Bronchial epithelial cell (primary cell): ENCODE measurements around the gene CCNT2. TPM values are rescaled to one million over a fixed set of nuclear protein-coding genes. Genes with fewer than 3 reads are reported as not detected.

Experiments used
- DNase-seq: peaks from one replicate; pipeline ENCODE4 v3.0.0-alpha.2; 2010; ENCODE audit warnings: low read depth
- FAIRE-seq: peaks from 2 replicates; lab custom pipeline; 2011; peaks lifted over from hg19 to GRCh38; lab: Jason Lieb, UNC
- H3K27me3 ChIP-seq: 2 replicates; pipeline ENCODE4 v1.5.1; 2011; ENCODE audit warnings: low read length; ENCODE audit not compliant: control insufficient read depth, insufficient read depth
- H3K36me3 ChIP-seq: 2 replicates; pipeline ENCODE4 v1.5.1; 2011; ENCODE audit warnings: low read length; ENCODE audit not compliant: control insufficient read depth, insufficient read depth
- H3K4me3 ChIP-seq: 2 replicates; pipeline ENCODE4 v1.5.1; 2011; ENCODE audit warnings: mild to moderate bottlenecking, low read depth, low read length, control low read depth
- total RNA-seq: library from RNA; depleted of rRNA; stranded (reverse); fragments of >200 nt; gene quantifications from 2 replicates; pipeline ENCODE4 v1.2.1, GENCODE V29; 2014
- TF ChIP-seq, protein P1 (sequence below): IDR thresholded peaks from 2 replicates; pipeline ENCODE4 v1.5.1; 2011; ENCODE audit warnings: mild to moderate bottlenecking, moderate library complexity, low read length, control low read depth, inconsistent platforms; ENCODE audit not compliant: insufficient read depth, severe bottlenecking

The CCNT2 gene
- total RNA-seq, 1 donor from 2014 or later, result 24.0 TPM

- no peak for FAIRE-seq
- TF ChIP-seq, protein P1, sequence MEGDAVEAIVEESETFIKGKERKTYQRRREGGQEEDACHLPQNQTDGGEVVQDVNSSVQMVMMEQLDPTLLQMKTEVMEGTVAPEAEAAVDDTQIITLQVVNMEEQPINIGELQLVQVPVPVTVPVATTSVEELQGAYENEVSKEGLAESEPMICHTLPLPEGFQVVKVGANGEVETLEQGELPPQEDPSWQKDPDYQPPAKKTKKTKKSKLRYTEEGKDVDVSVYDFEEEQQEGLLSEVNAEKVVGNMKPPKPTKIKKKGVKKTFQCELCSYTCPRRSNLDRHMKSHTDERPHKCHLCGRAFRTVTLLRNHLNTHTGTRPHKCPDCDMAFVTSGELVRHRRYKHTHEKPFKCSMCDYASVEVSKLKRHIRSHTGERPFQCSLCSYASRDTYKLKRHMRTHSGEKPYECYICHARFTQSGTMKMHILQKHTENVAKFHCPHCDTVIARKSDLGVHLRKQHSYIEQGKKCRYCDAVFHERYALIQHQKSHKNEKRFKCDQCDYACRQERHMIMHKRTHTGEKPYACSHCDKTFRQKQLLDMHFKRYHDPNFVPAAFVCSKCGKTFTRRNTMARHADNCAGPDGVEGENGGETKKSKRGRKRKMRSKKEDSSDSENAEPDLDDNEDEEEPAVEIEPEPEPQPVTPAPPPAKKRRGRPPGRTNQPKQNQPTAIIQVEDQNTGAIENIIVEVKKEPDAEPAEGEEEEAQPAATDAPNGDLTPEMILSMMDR, result no peak
- Histone ChIP-seq H3K27me3 (no peaks in the 10 kb centered on the region), H3K4me3 (no peak overlapping the region), H3K36me3 (peaks cover 1% of the 10 kb centered on the region)
- peak; percentile 25 for DNase-seq
Observed at GRCh38 chr2:134934641-134935040, 16.0 kb downstream of the CCNT2 start.

DNA sequence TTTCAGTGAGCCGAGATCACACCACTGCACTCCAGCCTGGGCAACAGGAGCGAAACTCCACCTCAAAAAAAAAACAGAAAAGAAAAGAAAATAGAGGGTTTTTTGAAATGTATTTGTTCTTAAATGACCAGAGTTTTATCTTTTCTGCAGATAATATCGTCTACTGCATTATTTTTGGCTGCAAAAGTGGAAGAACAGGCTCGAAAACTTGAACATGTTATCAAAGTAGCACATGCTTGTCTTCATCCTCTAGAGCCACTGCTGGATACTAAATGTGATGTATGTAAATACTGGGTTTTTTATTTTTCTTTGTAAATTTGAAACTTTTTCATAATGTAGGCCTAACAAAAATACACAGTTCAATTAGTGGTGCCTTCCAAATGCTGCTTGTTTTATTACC lies 18.1 kb downstream of the CCNT2 start:
- TF ChIP-seq, protein P1, result no peak
- Histone ChIP-seq H3K4me3 (no peak overlapping the region), H3K36me3 (peaks cover 7% of the 10 kb centered on the region), H3K27me3 (no peaks in the 10 kb centered on the region)
- FAIRE-seq, result no peak
- no peak for DNase-seq

DNA sequence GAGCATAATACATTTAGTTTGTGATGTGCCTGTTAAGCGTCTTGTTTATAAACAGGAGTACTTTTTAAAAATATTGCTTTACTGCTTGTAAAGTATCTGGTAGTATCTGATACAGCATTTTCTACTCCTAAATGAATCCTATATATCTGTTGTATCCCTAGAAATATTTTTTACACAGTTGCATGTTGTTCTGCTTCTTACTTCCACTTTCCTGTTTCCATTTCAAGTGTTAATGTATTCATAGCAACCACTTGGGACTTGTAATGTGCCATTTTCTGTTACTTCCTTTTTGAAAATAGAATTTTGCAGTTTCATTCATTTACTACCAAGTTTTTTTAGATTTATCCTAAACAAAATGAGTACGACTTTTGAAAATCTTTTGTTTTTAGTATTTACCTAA lies 24.9 kb downstream of the CCNT2 start:
- TF ChIP-seq, protein P1, result no peak
- DNase-seq (no peak), FAIRE-seq (no peak)
- H3K36me3 ChIP-seq, result peaks cover 7% of the 10 kb centered on the region
- H3K27me3 ChIP-seq, result no peaks in the 10 kb centered on the region
- H3K4me3 ChIP-seq, result no peak overlapping the region

DNA sequence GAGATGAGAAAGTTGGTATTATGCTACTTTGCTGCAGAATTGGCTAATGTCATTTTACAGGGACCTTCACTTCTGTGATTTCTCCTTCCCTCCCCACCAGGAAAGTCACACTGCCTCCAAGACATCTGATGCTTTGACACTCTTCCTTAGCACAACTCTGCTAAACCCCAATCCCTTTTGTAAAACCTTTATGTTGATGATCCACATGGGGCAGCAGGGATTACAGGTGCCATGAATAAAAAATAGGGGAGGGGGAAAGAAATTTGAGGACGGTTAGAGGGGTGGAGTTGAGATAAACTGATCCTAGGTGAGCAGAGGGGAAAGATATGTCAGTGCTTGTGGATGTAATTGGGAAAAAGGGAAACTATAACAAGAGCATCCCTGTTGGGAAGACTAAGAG lies 26.4 kb downstream of the CCNT2 start:
- no peak overlapping the region for H3K4me3 ChIP-seq
- DNase-seq (no peak), FAIRE-seq (no peak)
- H3K27me3 ChIP-seq, result no peaks in the 10 kb centered on the region
- peaks cover 4% of the 10 kb centered on the region for H3K36me3 ChIP-seq
- TF ChIP-seq, protein P1, result no peak

DNA sequence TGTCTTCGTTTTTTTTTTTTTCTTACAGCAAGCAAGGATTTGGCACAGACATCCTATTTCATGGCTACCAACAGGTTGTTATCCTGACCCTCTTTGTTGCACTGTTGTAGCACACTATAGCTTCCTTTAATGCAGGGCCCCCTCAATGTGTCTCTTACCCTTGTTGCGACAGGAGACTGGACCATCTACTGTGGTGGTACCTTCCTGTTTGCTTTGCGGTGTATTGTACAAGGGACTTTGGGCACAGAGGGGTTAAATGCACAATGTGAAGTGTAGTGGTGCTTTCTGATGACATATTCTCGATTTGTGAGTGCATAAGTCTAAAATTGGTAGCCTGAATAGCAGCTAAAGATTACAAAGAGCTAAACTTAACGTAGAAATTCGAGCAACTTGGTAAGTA lies 27.5 kb downstream of the CCNT2 start:
- TF ChIP-seq, protein P1, result no peak
- DNase-seq (no peak), FAIRE-seq (no peak)
- H3K36me3 ChIP-seq, result peaks cover 2% of the 10 kb centered on the region
- H3K4me3 ChIP-seq, result no peak overlapping the region
- no peaks in the 10 kb centered on the region for H3K27me3 ChIP-seq

DNA sequence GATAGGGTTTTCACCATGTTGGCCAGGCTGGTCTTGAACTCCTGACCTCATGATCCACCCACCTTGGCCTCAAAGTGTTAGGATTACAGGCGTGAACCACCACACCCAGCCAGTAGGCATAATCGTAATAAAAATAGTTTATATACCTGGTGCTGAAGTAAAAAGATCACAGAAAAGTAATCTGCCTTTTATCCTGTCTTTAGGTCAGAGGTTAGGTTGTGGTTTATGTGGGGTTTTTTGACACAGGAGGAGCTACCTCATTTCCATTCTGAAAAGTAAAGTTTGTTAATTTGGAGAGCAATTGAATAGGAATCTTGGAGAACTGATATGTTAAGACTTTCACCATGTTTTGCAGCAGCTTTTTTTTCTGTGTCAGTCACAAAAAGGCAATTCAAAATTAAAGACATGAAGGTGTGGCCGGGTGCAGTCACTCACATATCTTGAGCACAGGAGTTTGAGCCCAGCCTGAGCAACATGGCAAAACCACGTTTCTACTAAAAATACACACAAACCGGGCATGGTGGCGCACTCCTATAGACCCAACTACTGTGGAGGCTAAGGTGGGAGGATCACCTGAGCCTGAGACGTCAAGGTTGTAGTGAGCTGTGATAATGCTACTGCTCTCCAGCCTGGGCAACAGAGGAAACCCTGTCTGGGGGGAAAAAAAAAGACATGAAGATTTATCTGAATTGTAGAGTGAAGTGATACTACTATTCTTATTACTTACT lies 31.5 kb downstream of the CCNT2 start:
- peaks cover 7% of the 10 kb centered on the region for H3K36me3 ChIP-seq
- no peak overlapping the region for H3K4me3 ChIP-seq
- no peaks in the 10 kb centered on the region for H3K27me3 ChIP-seq
- no peak for DNase-seq
- FAIRE-seq, result no peak
- TF ChIP-seq, protein P1, result no peak
